ENCODE data around the gene IGFL1.

GRCh38 chr19:46198756-46199155 is 30.8 kb upstream of the IGFL1 start:
- TF ChIP-seq CTCF (IDR thresholded peaks at IDR 0.05) = no peak
- TF ChIP-seq POLR2A (IDR thresholded peaks at IDR 0.05) = no peak

All from esophagus squamous epithelium (tissue), 4 donors.